ENCODE measurements around the gene EREG. TPM values are rescaled to one million over a fixed set of nuclear protein-coding genes. Genes with fewer than 3 reads are reported as not detected.
A peak's percentile ranks its signal among the peaks of the same experiment; 100 is the strongest.

EREG gene
- polyA plus RNA-seq, 1 donor (not counting 4 experiments of a cell fraction or from before 2014, with no cell fraction given) = 38.7 TPM

DNA sequence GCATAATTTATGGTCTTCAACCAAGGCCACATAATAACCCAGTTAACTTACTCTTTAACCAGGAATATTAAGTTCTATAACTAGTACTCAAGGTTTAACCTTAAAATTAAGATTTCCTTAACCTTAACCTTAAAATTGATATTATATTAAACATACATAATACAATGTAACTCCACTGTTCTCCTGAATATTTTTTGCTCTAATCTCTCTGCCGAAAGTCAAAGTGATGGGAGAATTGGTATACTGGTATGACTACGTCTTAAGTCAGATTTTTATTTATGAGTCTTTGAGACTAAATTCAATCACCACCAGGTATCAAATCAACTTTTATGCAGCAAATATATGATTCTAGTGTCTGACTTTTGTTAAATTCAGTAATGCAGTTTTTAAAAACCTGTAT, 22.8 kb downstream of the EREG start:
- Histone ChIP-seq H3K79me2 (ENCODE audit: control insufficient read depth, insufficient read depth, low read length) (no peaks in the 10 kb centered on the region), H3K4me1 (ENCODE audit: control insufficient read depth, extremely low read depth, insufficient read depth, low read length) (no peaks in the 10 kb centered on the region), H3K9me3 (ENCODE audit: control insufficient read depth, low read depth, low read length) (no peaks in the 10 kb centered on the region), H3K4me3 (ENCODE audit: control insufficient read depth in 2 of 3, extremely low read depth in 1 of 3, insufficient read depth in 2 of 3, low read depth in 1 of 3, low read length in 3 of 3) (no peak overlapping the region), H3K27me3 (ENCODE audit: control insufficient read depth, extremely low read depth, insufficient read depth, low read length) (no peaks in the 10 kb centered on the region), H3K9ac (ENCODE audit: control insufficient read depth, extremely low read depth, insufficient read depth, low read length) (no peak overlapping the region), H3K9me1 (ENCODE audit: control insufficient read depth, extremely low read depth, insufficient read depth, low read length) (no peaks in the 10 kb centered on the region), H3K4me2 (ENCODE audit: control insufficient read depth, extremely low read depth, insufficient read depth, low read depth, low read length) (no peak overlapping the region), H4K20me1 (ENCODE audit: control insufficient read depth, extremely low read depth, insufficient read depth, low read length) (no peaks in the 10 kb centered on the region), H2AFZ (ENCODE audit: control insufficient read depth, low read length) (no peak overlapping the region), H3K27ac (ENCODE audit: control insufficient read depth, insufficient read depth, low read length) (no peak overlapping the region), H3K36me3 (ENCODE audit: control insufficient read depth in 2 of 2, extremely low read depth in 1 of 2, insufficient read depth in 2 of 2, low read length in 2 of 2) (peaks cover 4 to 15% of the 10 kb centered on the region in 2 experiments)
- TF ChIP-seq EZH2 (IDR thresholded peaks at IDR 0.05; ENCODE audit: low read length) = no peak
- TF ChIP-seq CTCF (optimal IDR thresholded peaks at IDR 0.05 in 1 of 3, IDR thresholded peaks at IDR 0.05 in 1 of 3, conservative IDR thresholded peaks at IDR 0.05 in 1 of 3; ENCODE audit: extremely low read depth in 1 of 3, insufficient read depth in 2 of 3, low read length in 3 of 3) = no peak
- dilution Hi-C loops (cut with MboI; ENCODE audit: extremely low pct_ligation_motif_present, low sequenced_read_pairs) = no loop called here
- FAIRE-seq (no peak), DNase-seq (ENCODE audit: low read depth, low spot score) (no peak)

DNA sequence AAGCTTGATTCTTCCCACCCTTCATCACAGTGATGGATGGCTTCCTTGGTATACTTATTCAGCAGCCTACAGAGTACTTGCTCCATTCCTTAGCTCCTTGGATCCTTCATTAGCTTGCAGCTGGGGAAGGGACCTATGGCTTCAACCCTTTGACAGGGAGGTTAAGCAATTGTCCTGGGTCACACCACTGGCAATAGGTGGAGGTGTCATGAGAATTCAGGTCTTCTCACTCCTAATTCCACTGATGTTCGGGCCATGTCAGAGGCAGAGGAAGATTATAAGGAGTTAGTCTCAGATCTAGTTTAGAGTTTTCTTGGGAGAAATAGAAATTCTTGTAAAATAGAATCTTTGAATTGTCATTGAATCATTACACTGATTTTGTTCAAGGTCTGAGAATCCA, 24.5 kb downstream of the EREG start:
- Histone ChIP-seq H3K9me1 (ENCODE audit: control insufficient read depth, extremely low read depth, insufficient read depth, low read length) (no peaks in the 10 kb centered on the region), H3K4me3 (ENCODE audit: control insufficient read depth in 2 of 3, extremely low read depth in 1 of 3, insufficient read depth in 2 of 3, low read depth in 1 of 3, low read length in 3 of 3) (no peak overlapping the region), H3K4me1 (ENCODE audit: control insufficient read depth, extremely low read depth, insufficient read depth, low read length) (no peaks in the 10 kb centered on the region), H3K36me3 (ENCODE audit: control insufficient read depth in 2 of 2, extremely low read depth in 1 of 2, insufficient read depth in 2 of 2, low read length in 2 of 2) (peaks cover 4 to 12% of the 10 kb centered on the region in 2 experiments), H3K9ac (ENCODE audit: control insufficient read depth, extremely low read depth, insufficient read depth, low read length) (no peak overlapping the region), H2AFZ (ENCODE audit: control insufficient read depth, low read length) (no peak overlapping the region), H4K20me1 (ENCODE audit: control insufficient read depth, extremely low read depth, insufficient read depth, low read length) (no peaks in the 10 kb centered on the region), H3K9me3 (ENCODE audit: control insufficient read depth, low read depth, low read length) (no peaks in the 10 kb centered on the region), H3K79me2 (ENCODE audit: control insufficient read depth, insufficient read depth, low read length) (no peaks in the 10 kb centered on the region), H3K27me3 (ENCODE audit: control insufficient read depth, extremely low read depth, insufficient read depth, low read length) (no peaks in the 10 kb centered on the region), H3K4me2 (ENCODE audit: control insufficient read depth, extremely low read depth, insufficient read depth, low read depth, low read length) (no peak overlapping the region), H3K27ac (ENCODE audit: control insufficient read depth, insufficient read depth, low read length) (no peak overlapping the region)
- dilution Hi-C loops (cut with MboI; ENCODE audit: extremely low pct_ligation_motif_present, low sequenced_read_pairs) = no loop called here
- FAIRE-seq = peak; percentile 13
- no peak for TF ChIP-seq CTCF (optimal IDR thresholded peaks at IDR 0.05 in 1 of 3, IDR thresholded peaks at IDR 0.05 in 1 of 3, conservative IDR thresholded peaks at IDR 0.05 in 1 of 3; ENCODE audit: extremely low read depth in 1 of 3, insufficient read depth in 2 of 3, low read length in 3 of 3)
- no peak for TF ChIP-seq EZH2 (IDR thresholded peaks at IDR 0.05; ENCODE audit: low read length)
- DNase-seq (ENCODE audit: low read depth, low spot score) = no peak

All from keratinocyte (primary cell).